ENCODE data around the gene CACNA1D.

The CACNA1D gene

GRCh38 chr3:53789459-53789858, 295.0 kb downstream of the CACNA1D start:
- H3K4me1 ChIP-seq (ENCODE audit: control insufficient read depth, insufficient read depth, low read length): 0 out of 2 replicates have a peak, but pooled peaks cover 2% of the 10 kb centered on the region
- no peaks in the 10 kb centered on the region for H3K9me3 ChIP-seq (ENCODE audit: control insufficient read depth, insufficient read depth, low read depth, low read length)
- no peak overlapping the region for H3K27ac ChIP-seq (ENCODE audit: low read depth, low read length)
- no peaks in the 10 kb centered on the region for H3K36me3 ChIP-seq (ENCODE audit: control insufficient read depth, insufficient read depth, low read length)
- no peaks in the 10 kb centered on the region; the same call in 1 of the 2 replicates for H3K27me3 ChIP-seq (ENCODE audit: control insufficient read depth, insufficient read depth, low read length)
- no peak overlapping the region for H3K4me3 ChIP-seq (ENCODE audit: low read depth, low read length)
- H3K9ac ChIP-seq (ENCODE audit: low read length): no peak overlapping the region

- no peaks in the 10 kb centered on the region; the same call in 1 of the 2 replicates for H3K27me3 ChIP-seq (ENCODE audit: control insufficient read depth, insufficient read depth, low read length)
- H3K9ac ChIP-seq (ENCODE audit: low read length): no peak overlapping the region
- no peaks in the 10 kb centered on the region for H3K36me3 ChIP-seq (ENCODE audit: control insufficient read depth, insufficient read depth, low read length)
- no peaks in the 10 kb centered on the region for H3K9me3 ChIP-seq (ENCODE audit: control insufficient read depth, insufficient read depth, low read depth, low read length)
- peaks cover 10% of the 10 kb centered on the region; the same call in 1 of the 2 replicates for H3K4me1 ChIP-seq (ENCODE audit: control insufficient read depth, insufficient read depth, low read length)
- no peak overlapping the region for H3K4me3 ChIP-seq (ENCODE audit: low read depth, low read length)
- H3K27ac ChIP-seq (ENCODE audit: low read depth, low read length): no peak overlapping the region
Measured at GRCh38 chr3:53790470-53790869, 296.1 kb downstream of the CACNA1D start.

- Histone ChIP-seq H3K9me3 (ENCODE audit: control insufficient read depth, insufficient read depth, low read depth, low read length) (no peaks in the 10 kb centered on the region), H3K4me1 (ENCODE audit: control insufficient read depth, insufficient read depth, low read length) (peaks cover 10% of the 10 kb centered on the region; the same call in 1 of the 2 replicates), H3K4me3 (ENCODE audit: low read depth, low read length) (no peak overlapping the region), H3K9ac (ENCODE audit: low read length) (no peak overlapping the region), H3K27me3 (ENCODE audit: control insufficient read depth, insufficient read depth, low read length) (no peaks in the 10 kb centered on the region; the same call in 1 of the 2 replicates), H3K36me3 (ENCODE audit: control insufficient read depth, insufficient read depth, low read length) (no peaks in the 10 kb centered on the region), H3K27ac (ENCODE audit: low read depth, low read length) (no peak overlapping the region)
Measured at GRCh38 chr3:53791317-53791716, 296.9 kb downstream of the CACNA1D start.

- H3K4me1 ChIP-seq (ENCODE audit: control insufficient read depth, insufficient read depth, low read length): peaks cover 10% of the 10 kb centered on the region; the same call in 1 of the 2 replicates
- H3K9me3 ChIP-seq (ENCODE audit: control insufficient read depth, insufficient read depth, low read depth, low read length): no peaks in the 10 kb centered on the region
- no peaks in the 10 kb centered on the region for H3K36me3 ChIP-seq (ENCODE audit: control insufficient read depth, insufficient read depth, low read length)
- H3K27me3 ChIP-seq (ENCODE audit: control insufficient read depth, insufficient read depth, low read length): no peaks in the 10 kb centered on the region
- H3K9ac ChIP-seq (ENCODE audit: low read length): no peak overlapping the region
- H3K27ac ChIP-seq (ENCODE audit: low read depth, low read length): no peak overlapping the region
- no peak overlapping the region for H3K4me3 ChIP-seq (ENCODE audit: low read depth, low read length)
Measured at GRCh38 chr3:53792866-53793265, 298.5 kb downstream of the CACNA1D start.

- Histone ChIP-seq H3K27ac (ENCODE audit: low read depth, low read length) (no peak overlapping the region), H3K9me3 (ENCODE audit: control insufficient read depth, insufficient read depth, low read depth, low read length) (no peaks in the 10 kb centered on the region), H3K4me3 (ENCODE audit: low read depth, low read length) (no peak overlapping the region), H3K4me1 (ENCODE audit: control insufficient read depth, insufficient read depth, low read length) (peaks cover 10% of the 10 kb centered on the region; the same call in 1 of the 2 replicates), H3K36me3 (ENCODE audit: control insufficient read depth, insufficient read depth, low read length) (no peaks in the 10 kb centered on the region), H3K27me3 (ENCODE audit: control insufficient read depth, insufficient read depth, low read length) (no peaks in the 10 kb centered on the region), H3K9ac (ENCODE audit: low read length) (no peak overlapping the region)
Measured at GRCh38 chr3:53794597-53794996, 300.2 kb downstream of the CACNA1D start.

- no peak overlapping the region for H3K27ac ChIP-seq (ENCODE audit: low read depth, low read length)
- H3K36me3 ChIP-seq (ENCODE audit: control insufficient read depth, insufficient read depth, low read length): no peaks in the 10 kb centered on the region
- peaks cover 10% of the 10 kb centered on the region; the same call in 1 of the 2 replicates for H3K4me1 ChIP-seq (ENCODE audit: control insufficient read depth, insufficient read depth, low read length)
Measured at GRCh38 chr3:53795176-53795575, 300.8 kb downstream of the CACNA1D start.

GRCh38 chr3:53795789-53796560, 301.6 kb downstream of the CACNA1D start:
- Histone ChIP-seq H3K27me3 (ENCODE audit: control insufficient read depth, insufficient read depth, low read length) (no peaks in the 10 kb centered on the region), H3K9me3 (ENCODE audit: control insufficient read depth, insufficient read depth, low read depth, low read length) (no peaks in the 10 kb centered on the region), H3K36me3 (ENCODE audit: control insufficient read depth, insufficient read depth, low read length) (no peaks in the 10 kb centered on the region)

More at GRCh38 chr3:53795176-53795575, 300.8 kb downstream of the CACNA1D start:
- Histone ChIP-seq H3K4me3 (ENCODE audit: low read depth, low read length) (no peak overlapping the region), H3K27me3 (ENCODE audit: control insufficient read depth, insufficient read depth, low read length) (no peaks in the 10 kb centered on the region), H3K9me3 (ENCODE audit: control insufficient read depth, insufficient read depth, low read depth, low read length) (no peaks in the 10 kb centered on the region), H3K9ac (ENCODE audit: low read length) (no peak overlapping the region)

GRCh38 chr3:53798144-53798543, 303.7 kb downstream of the CACNA1D start:
- H3K9me3 ChIP-seq (ENCODE audit: control insufficient read depth, insufficient read depth, low read depth, low read length): no peaks in the 10 kb centered on the region
- H3K9ac ChIP-seq (ENCODE audit: low read length): no peak overlapping the region
- no peaks in the 10 kb centered on the region for H3K36me3 ChIP-seq (ENCODE audit: control insufficient read depth, insufficient read depth, low read length)
- peaks cover 10% of the 10 kb centered on the region; the same call in 1 of the 2 replicates for H3K4me1 ChIP-seq (ENCODE audit: control insufficient read depth, insufficient read depth, low read length)
- H3K4me3 ChIP-seq (ENCODE audit: low read depth, low read length): no peak overlapping the region
- no peaks in the 10 kb centered on the region for H3K27me3 ChIP-seq (ENCODE audit: control insufficient read depth, insufficient read depth, low read length)
- H3K27ac ChIP-seq (ENCODE audit: low read depth, low read length): no peak overlapping the region

More at GRCh38 chr3:53795789-53796560, 301.6 kb downstream of the CACNA1D start:
- H3K4me3 ChIP-seq (ENCODE audit: low read depth, low read length): no peak overlapping the region
- H3K27ac ChIP-seq (ENCODE audit: low read depth, low read length): no peak overlapping the region
- no peak overlapping the region for H3K9ac ChIP-seq (ENCODE audit: low read length)
- peaks cover 10% of the 10 kb centered on the region; the same call in 1 of the 2 replicates for H3K4me1 ChIP-seq (ENCODE audit: control insufficient read depth, insufficient read depth, low read length)

- Histone ChIP-seq H3K36me3 (ENCODE audit: control insufficient read depth, insufficient read depth, low read length) (no peaks in the 10 kb centered on the region), H3K9me3 (ENCODE audit: control insufficient read depth, insufficient read depth, low read depth, low read length) (no peaks in the 10 kb centered on the region), H3K4me3 (ENCODE audit: low read depth, low read length) (no peak overlapping the region), H3K27me3 (ENCODE audit: control insufficient read depth, insufficient read depth, low read length) (no peaks in the 10 kb centered on the region), H3K27ac (ENCODE audit: low read depth, low read length) (no peak overlapping the region), H3K9ac (ENCODE audit: low read length) (no peak overlapping the region), H3K4me1 (ENCODE audit: control insufficient read depth, insufficient read depth, low read length) (peaks cover 16% of the 10 kb centered on the region; the same call in 1 of the 2 replicates)
Measured at GRCh38 chr3:53799338-53799865, 305.0 kb downstream of the CACNA1D start.

- no peak overlapping the region for H3K9ac ChIP-seq (ENCODE audit: low read length)
- no peak overlapping the region for H3K27ac ChIP-seq (ENCODE audit: low read depth, low read length)
- no peaks in the 10 kb centered on the region for H3K27me3 ChIP-seq (ENCODE audit: control insufficient read depth, insufficient read depth, low read length)
- peaks cover 15% of the 10 kb centered on the region for H3K4me1 ChIP-seq (ENCODE audit: control insufficient read depth, insufficient read depth, low read length)
- no peak overlapping the region for H3K4me3 ChIP-seq (ENCODE audit: low read depth, low read length)
- no peaks in the 10 kb centered on the region for H3K9me3 ChIP-seq (ENCODE audit: control insufficient read depth, insufficient read depth, low read depth, low read length)
- H3K36me3 ChIP-seq (ENCODE audit: control insufficient read depth, insufficient read depth, low read length): no peaks in the 10 kb centered on the region
Measured at GRCh38 chr3:53800041-53800906, 305.9 kb downstream of the CACNA1D start.
